HL-60 (cell line): Measurements from ENCODE around the gene PHACTR3.

Experiments
- TF ChIP-seq, protein P1 (sequence below): IDR thresholded peaks from 2 replicates; pipeline ENCODE4 v1.6.1; 2012; ENCODE audit warnings: low read depth; ENCODE audit not compliant: insufficient replicate concordance
- TF ChIP-seq, protein P2 (sequence below): IDR thresholded peaks from one replicate; pipeline ENCODE4 v1.5.1; 2011; ENCODE audit warnings: low read length, control low read depth, inconsistent platforms; ENCODE audit not compliant: insufficient read depth

DNA sequence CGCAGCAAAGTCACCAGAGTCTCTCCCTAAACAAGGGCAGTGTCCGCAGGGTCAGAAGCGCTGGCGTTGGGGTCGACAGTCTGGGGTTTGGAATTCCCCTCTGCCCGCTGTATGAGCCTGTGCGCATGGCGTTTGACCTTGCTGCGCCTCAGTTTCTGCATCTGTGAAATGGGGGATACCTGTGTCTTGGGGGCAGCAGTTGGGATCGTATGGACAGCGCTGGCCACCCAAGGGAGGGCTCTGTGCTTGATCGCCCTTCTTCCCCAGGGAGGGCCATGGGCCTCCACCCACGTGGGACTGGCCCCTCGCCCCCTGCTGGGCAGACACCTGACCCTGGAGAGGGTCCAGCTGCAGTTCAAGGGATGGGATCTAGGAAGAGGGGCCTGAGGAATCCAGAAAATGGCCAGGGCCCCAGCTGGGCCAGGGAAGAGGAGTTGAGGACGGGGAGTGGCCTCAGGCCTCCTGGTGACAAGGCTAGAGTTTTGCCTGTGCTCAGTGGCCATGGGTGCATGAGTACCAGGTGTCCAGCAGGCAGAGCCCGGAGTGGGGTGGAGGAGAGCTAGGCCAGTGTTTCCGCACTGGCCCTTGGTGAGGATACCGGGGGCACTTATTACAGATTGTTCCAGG lies 26.4 kb upstream of the PHACTR3 start:
- TF ChIP-seq, protein P1, sequence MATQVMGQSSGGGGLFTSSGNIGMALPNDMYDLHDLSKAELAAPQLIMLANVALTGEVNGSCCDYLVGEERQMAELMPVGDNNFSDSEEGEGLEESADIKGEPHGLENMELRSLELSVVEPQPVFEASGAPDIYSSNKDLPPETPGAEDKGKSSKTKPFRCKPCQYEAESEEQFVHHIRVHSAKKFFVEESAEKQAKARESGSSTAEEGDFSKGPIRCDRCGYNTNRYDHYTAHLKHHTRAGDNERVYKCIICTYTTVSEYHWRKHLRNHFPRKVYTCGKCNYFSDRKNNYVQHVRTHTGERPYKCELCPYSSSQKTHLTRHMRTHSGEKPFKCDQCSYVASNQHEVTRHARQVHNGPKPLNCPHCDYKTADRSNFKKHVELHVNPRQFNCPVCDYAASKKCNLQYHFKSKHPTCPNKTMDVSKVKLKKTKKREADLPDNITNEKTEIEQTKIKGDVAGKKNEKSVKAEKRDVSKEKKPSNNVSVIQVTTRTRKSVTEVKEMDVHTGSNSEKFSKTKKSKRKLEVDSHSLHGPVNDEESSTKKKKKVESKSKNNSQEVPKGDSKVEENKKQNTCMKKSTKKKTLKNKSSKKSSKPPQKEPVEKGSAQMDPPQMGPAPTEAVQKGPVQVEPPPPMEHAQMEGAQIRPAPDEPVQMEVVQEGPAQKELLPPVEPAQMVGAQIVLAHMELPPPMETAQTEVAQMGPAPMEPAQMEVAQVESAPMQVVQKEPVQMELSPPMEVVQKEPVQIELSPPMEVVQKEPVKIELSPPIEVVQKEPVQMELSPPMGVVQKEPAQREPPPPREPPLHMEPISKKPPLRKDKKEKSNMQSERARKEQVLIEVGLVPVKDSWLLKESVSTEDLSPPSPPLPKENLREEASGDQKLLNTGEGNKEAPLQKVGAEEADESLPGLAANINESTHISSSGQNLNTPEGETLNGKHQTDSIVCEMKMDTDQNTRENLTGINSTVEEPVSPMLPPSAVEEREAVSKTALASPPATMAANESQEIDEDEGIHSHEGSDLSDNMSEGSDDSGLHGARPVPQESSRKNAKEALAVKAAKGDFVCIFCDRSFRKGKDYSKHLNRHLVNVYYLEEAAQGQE = no peak
- TF ChIP-seq, protein P2, sequence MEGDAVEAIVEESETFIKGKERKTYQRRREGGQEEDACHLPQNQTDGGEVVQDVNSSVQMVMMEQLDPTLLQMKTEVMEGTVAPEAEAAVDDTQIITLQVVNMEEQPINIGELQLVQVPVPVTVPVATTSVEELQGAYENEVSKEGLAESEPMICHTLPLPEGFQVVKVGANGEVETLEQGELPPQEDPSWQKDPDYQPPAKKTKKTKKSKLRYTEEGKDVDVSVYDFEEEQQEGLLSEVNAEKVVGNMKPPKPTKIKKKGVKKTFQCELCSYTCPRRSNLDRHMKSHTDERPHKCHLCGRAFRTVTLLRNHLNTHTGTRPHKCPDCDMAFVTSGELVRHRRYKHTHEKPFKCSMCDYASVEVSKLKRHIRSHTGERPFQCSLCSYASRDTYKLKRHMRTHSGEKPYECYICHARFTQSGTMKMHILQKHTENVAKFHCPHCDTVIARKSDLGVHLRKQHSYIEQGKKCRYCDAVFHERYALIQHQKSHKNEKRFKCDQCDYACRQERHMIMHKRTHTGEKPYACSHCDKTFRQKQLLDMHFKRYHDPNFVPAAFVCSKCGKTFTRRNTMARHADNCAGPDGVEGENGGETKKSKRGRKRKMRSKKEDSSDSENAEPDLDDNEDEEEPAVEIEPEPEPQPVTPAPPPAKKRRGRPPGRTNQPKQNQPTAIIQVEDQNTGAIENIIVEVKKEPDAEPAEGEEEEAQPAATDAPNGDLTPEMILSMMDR = no peak
